Measurements from ENCODE around the gene UST.

DNA sequence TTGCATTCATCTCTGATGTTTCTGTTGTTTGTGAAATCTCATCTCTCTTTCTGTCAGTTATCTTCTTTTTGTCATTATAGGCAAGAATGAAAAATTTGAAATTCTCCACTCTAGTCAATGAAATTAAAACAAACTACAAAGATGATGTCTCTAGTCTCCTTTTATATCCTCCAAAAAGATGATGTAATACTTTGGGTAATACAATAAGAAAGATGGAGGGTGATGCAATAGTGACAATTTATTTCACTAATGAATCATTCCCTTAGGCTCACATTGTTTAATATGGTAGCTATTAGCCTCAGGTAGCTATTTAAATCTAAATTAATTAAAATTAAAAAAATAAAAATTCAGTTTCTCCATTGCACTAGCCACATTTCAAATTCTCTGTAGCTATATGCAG, 145.4 kb downstream of the UST start:
- TF ChIP-seq, protein P1, sequence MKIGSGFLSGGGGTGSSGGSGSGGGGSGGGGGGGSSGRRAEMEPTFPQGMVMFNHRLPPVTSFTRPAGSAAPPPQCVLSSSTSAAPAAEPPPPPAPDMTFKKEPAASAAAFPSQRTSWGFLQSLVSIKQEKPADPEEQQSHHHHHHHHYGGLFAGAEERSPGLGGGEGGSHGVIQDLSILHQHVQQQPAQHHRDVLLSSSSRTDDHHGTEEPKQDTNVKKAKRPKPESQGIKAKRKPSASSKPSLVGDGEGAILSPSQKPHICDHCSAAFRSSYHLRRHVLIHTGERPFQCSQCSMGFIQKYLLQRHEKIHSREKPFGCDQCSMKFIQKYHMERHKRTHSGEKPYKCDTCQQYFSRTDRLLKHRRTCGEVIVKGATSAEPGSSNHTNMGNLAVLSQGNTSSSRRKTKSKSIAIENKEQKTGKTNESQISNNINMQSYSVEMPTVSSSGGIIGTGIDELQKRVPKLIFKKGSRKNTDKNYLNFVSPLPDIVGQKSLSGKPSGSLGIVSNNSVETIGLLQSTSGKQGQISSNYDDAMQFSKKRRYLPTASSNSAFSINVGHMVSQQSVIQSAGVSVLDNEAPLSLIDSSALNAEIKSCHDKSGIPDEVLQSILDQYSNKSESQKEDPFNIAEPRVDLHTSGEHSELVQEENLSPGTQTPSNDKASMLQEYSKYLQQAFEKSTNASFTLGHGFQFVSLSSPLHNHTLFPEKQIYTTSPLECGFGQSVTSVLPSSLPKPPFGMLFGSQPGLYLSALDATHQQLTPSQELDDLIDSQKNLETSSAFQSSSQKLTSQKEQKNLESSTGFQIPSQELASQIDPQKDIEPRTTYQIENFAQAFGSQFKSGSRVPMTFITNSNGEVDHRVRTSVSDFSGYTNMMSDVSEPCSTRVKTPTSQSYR (CRISPR knock-in tag; IDR thresholded peaks at IDR 0.05) = no peak
- TF ChIP-seq CTCF (IDR thresholded peaks at IDR 0.05) = no peak
- no peak for TF ChIP-seq ZNF121 (CRISPR knock-in tag; IDR thresholded peaks at IDR 0.05)

Data from WTC11 (cell line).